ENCODE results near the gene ZNF608. TPM values are rescaled to one million over a fixed set of nuclear protein-coding genes. Genes with fewer than 3 reads are reported as not detected.

ZNF608 gene
- total RNA-seq, 2 experiments from 2014 or later, result not detected

- ATAC-seq (no peak), DNase-seq (no peak)
- Mint-ChIP-seq H3K9me3 (ENCODE audit: low read depth) (peaks cover 8% of the 10 kb centered on the region), H3K27ac (no peak overlapping the region), H3K27me3 (no peaks in the 10 kb centered on the region), H3K4me1 (no peaks in the 10 kb centered on the region), H3K4me3 (no peak overlapping the region), H3K36me3 (no peaks in the 10 kb centered on the region)
- CTCF ChIA-PET, result no interaction called here
Observed at GRCh38 chr5:124764992-124765611, 18.7 kb upstream of the ZNF608 start.

DNA sequence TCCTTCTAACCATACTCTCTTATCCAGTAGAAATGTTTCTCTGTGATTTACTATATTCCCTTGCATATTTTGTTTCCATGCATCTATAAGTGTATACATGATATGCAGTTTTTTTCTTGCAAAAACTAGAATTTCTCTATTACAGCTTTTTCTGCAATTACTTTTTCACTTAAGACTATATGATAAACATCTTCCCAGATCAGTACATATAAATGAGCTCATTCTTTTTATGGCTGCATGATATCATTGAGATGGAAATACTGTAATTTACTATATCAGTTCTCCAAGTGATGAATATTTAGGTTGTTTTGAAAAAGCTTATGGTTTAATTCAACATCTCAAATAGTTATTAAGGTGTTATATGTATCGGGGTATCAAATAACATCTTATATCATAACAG is 18.1 kb upstream of the ZNF608 start:
- DNase-seq, result no peak
- Mint-ChIP-seq H3K27me3 (no peaks in the 10 kb centered on the region), H3K36me3 (no peaks in the 10 kb centered on the region), H3K9me3 (ENCODE audit: low read depth) (peaks cover 8% of the 10 kb centered on the region), H3K4me3 (no peak overlapping the region), H3K27ac (no peak overlapping the region), H3K4me1 (no peaks in the 10 kb centered on the region)
- CTCF ChIA-PET, result no interaction called here
- ATAC-seq, result no peak

DNA sequence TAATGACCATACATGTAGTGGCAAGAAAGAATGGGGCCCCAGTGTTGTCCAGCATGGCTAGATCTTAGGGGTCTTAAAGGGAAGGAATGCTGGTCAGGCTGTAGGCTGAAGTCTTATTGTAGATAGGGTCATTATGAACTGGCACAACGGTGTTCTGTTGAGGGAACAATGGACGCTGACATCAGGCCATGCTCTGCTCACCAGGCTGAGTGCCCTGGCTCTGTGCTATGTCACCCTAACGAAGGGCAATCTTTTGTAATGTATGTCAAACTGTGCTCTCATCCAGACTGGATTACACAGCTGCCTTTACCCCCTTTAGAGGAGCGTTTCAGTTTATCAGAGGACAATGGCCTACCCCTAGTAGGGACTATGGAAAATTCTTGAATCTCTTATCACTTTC is 14.6 kb upstream of the ZNF608 start:
- ATAC-seq (no peak), DNase-seq (no peak)
- H3K27me3 Mint-ChIP-seq, result no peaks in the 10 kb centered on the region
- no peak overlapping the region for H3K4me3 Mint-ChIP-seq
- no peak overlapping the region for H3K27ac Mint-ChIP-seq
- H3K36me3 Mint-ChIP-seq, result no peaks in the 10 kb centered on the region
- peaks cover 3% of the 10 kb centered on the region for H3K9me3 Mint-ChIP-seq (ENCODE audit: low read depth)
- no peaks in the 10 kb centered on the region for H3K4me1 Mint-ChIP-seq
- CTCF ChIA-PET, result no interaction called here

DNA sequence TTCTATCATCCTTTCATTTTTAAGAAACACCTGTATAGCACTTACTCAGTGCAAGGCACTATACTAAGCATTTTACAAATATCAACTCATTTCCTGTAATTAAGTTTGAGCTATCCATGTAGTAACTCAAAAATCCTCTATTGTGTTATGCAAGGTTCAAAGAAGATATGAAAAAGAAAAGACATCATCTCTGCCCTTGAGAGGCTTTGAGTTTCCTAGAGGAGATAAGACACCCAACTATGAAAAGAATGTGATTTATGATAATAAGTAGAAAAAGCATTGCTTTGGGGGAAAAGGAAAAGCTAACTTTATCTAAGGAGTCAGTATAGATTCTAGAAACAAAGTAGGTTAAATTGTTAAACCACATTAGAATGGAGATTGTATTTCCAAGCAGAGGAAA is 14.2 kb upstream of the ZNF608 start:
- Mint-ChIP-seq H3K27ac (no peak overlapping the region), H3K4me1 (no peaks in the 10 kb centered on the region), H3K9me3 (ENCODE audit: low read depth) (peaks cover 3% of the 10 kb centered on the region), H3K36me3 (no peaks in the 10 kb centered on the region), H3K4me3 (no peak overlapping the region), H3K27me3 (no peaks in the 10 kb centered on the region)
- CTCF ChIA-PET, result no interaction called here
- no peak for DNase-seq
- no peak for ATAC-seq

GRCh38 chr5:124755565-124755964 is 9.1 kb upstream of the ZNF608 start:
- Mint-ChIP-seq H3K27me3 (no peaks in the 10 kb centered on the region), H3K4me3 (no peak overlapping the region), H3K4me1 (no peaks in the 10 kb centered on the region), H3K36me3 (no peaks in the 10 kb centered on the region), H3K9me3 (ENCODE audit: low read depth) (no peaks in the 10 kb centered on the region), H3K27ac (no peak overlapping the region)
- ATAC-seq (no peak), DNase-seq (no peak)
- CTCF ChIA-PET, result no interaction called here

DNA sequence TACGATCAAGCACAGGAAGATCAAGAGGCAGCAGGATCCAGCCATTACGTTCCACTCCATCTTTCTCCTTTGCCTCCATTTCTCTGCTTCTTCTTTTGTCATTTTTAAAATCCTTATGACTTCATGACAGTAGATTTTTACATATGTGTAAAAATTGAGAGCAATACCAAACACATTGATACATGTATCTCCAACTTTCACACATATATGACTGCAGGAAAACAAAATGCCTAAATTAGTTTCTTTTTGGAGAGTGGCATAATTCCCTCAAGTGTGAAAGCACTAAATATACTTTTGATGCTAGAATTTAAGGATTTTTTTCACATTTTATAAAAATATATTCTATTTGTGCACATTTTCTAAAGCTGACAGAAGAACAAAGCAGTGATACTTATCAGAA is 8.6 kb upstream of the ZNF608 start:
- no peak for DNase-seq
- CTCF ChIA-PET, result no interaction called here
- H3K36me3 Mint-ChIP-seq, result no peaks in the 10 kb centered on the region
- no peak overlapping the region for H3K27ac Mint-ChIP-seq
- no peaks in the 10 kb centered on the region for H3K9me3 Mint-ChIP-seq (ENCODE audit: low read depth)
- H3K4me3 Mint-ChIP-seq, result no peak overlapping the region
- H3K4me1 Mint-ChIP-seq, result no peaks in the 10 kb centered on the region
- ATAC-seq, result no peak
- no peaks in the 10 kb centered on the region for H3K27me3 Mint-ChIP-seq

DNA sequence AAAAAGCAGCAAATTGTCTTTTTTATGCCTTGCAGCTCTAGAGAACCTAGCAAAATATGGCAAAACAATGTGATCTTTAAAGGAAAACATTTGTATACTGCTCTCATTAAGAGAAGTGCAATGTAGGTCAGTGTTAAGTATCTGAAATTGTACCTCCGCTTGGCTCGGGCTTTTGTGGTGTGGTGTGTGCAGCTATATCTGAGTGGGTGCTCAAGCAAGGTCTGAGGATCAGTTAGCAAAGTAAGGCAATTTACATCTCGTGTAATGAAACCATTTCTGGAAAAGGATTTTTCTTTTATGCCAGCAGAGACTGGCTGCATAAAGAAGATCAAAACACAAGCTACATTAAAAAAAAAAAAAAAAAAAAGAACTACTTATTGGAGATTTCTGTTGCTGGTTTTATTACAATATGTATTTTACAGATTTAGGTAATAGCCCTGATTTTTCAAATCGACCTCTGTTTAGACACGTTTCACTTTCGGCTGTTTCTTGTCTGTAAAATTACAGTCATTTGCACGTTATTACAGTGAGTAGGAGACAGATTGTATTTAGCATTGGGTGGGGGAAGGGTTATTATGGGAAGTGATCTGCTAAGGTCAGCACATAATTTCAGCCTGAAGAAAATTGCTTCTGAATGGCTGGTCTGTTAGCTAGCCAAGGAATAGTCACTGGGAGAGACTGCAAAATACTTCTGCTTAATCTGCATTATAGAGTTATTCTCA is 7.9 kb upstream of the ZNF608 start:
- Mint-ChIP-seq H3K4me3 (no peak overlapping the region), H3K4me1 (no peaks in the 10 kb centered on the region), H3K27me3 (peaks cover under 1% of the 10 kb centered on the region), H3K36me3 (no peaks in the 10 kb centered on the region), H3K27ac (no peak overlapping the region), H3K9me3 (ENCODE audit: low read depth) (no peaks in the 10 kb centered on the region)
- DNase-seq (no peak), ATAC-seq (no peak)
- CTCF ChIA-PET, result no interaction called here

GRCh38 chr5:124752854-124753720 is 6.6 kb upstream of the ZNF608 start:
- no peaks in the 10 kb centered on the region for H3K4me1 Mint-ChIP-seq
- H3K4me3 Mint-ChIP-seq, result no peak overlapping the region
- H3K9me3 Mint-ChIP-seq (ENCODE audit: low read depth), result no peaks in the 10 kb centered on the region
- DNase-seq (no peak), ATAC-seq (no peak)
- peaks cover 11% of the 10 kb centered on the region for H3K27me3 Mint-ChIP-seq
- H3K36me3 Mint-ChIP-seq, result no peaks in the 10 kb centered on the region
- CTCF ChIA-PET, result no interaction called here
- no peak overlapping the region for H3K27ac Mint-ChIP-seq

DNA sequence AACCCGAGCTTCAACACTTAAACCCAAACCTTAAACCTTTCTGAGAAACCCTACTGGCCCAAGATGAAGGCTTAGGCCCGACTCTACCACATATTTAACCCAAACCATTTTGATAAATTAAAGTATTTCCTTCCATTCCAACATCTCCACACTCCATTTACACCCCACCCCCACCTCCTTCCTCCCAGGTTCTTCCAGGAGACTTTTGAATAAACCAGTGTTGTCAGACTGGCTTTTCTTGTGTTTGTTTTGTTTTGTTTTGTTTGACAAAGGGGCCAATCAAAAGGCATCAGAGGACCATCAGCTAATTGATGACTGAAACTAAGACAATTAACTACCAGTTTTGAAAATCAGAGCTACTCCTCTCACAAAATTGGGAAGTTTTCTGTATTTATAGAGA is 4.6 kb upstream of the ZNF608 start:
- CTCF ChIA-PET, result no interaction called here
- Mint-ChIP-seq H3K27me3 (peaks cover 32% of the 10 kb centered on the region), H3K4me3 (no peak overlapping the region), H3K4me1 (no peaks in the 10 kb centered on the region), H3K27ac (no peak overlapping the region), H3K9me3 (ENCODE audit: low read depth) (no peaks in the 10 kb centered on the region), H3K36me3 (no peaks in the 10 kb centered on the region)
- no peak for ATAC-seq
- DNase-seq, result no peak

- H3K9me3 Mint-ChIP-seq (ENCODE audit: low read depth), result no peaks in the 10 kb centered on the region
- ATAC-seq, result no peak
- DNase-seq, result no peak
Observed at GRCh38 chr5:124748687-124749594, 2.5 kb upstream of the ZNF608 start.

DNA sequence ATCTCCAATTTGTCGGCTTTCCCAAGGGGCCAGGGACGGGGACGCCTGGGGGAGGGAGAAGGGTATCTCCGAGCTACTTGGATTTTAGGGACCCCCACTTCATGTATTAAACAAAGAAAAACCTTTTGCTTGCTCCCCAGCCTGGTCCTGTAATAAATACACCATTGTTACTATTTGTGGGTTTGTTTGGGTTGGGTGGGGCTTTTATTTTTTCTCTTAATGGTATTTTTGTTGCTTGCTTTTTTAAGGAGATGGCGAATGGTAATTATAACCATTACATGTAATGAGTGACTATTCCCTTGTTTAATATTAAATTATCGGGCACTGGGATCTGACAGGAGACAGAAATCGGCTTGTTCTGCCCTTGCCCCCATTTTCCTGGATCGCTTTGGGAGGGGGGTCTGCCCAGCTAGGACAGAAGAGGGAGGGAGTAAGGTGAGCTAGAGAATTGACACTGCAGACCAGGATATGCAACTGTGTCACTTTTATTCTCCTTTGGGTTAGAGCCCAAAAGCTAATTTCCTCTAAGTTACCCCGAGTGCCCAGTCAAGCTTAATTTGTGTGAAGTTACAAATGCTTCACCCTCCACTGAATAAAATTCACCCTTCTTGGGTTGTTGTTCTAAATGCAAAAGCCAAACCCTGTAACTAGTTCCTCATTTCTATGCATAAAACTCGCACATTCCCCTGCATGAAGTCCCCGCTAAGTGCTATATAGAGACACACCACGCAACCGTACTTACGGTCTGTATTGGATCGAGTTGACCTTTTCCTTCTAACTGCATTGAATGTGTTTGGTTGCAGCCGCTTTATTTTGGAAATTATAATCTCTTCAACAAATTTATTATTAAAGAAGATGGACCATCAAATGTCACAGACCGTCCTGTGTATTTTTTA is 1.6 kb upstream of the ZNF608 start:
- no peak for ATAC-seq
- Mint-ChIP-seq H3K9me3 (ENCODE audit: low read depth) (no peaks in the 10 kb centered on the region), H3K27me3 (peaks cover 47% of the 10 kb centered on the region), H3K27ac (no peak overlapping the region), H3K36me3 (no peaks in the 10 kb centered on the region), H3K4me1 (no peaks in the 10 kb centered on the region), H3K4me3 (no peak overlapping the region)
- no peak for DNase-seq
- CTCF ChIA-PET, result no interaction called here

More at GRCh38 chr5:124748687-124749594, 2.5 kb upstream of the ZNF608 start:
- H3K36me3 Mint-ChIP-seq, result no peaks in the 10 kb centered on the region
- peaks cover 47% of the 10 kb centered on the region for H3K27me3 Mint-ChIP-seq
- no peak overlapping the region for H3K4me3 Mint-ChIP-seq
- CTCF ChIA-PET, result no interaction called here
- no peaks in the 10 kb centered on the region for H3K4me1 Mint-ChIP-seq
- no peak overlapping the region for H3K27ac Mint-ChIP-seq

DNA sequence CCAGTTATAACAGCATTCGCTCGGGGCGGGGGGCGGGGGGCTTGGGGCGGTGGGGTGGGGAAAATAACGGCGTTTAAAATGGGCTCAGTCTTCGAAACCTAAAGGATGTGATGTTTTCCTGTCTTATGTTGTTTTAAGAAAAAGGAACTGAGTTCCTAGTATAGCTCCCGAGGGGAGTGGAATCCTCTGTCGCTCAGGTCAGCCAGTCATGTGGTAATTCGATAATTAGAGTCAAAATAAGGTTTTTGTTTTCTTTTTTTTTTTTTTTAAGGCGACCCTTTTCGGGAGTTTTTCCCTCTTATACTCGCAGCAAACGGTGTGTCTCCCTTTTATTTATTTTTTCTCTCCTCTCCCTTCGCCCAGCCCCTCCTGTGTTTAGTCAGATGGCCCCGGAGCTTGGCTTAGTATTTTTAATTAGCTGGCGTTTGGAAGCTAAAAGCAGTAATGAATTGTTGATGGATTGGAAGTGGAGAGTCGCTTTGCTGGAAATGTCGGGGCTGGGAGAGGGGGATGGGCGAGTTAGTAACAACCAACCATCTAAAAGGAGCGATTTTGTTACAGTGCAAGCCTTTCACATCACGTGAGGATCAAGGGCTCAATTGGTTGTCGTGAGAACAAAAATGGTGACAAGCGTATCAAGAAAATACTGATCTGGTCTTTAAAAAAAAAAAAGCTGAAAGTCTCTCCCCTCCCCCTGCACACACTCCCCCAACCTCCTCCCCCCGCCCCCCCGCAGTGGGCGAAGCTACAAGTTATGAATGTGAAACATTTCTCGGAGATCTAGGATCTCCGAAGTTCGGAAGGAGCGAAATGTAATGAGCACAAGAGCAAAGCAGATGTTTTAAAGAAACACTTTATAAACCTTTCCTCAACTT is 714 bp upstream of the ZNF608 start:
- Mint-ChIP-seq H3K4me1 (no peaks in the 10 kb centered on the region), H3K9me3 (ENCODE audit: low read depth) (no peaks in the 10 kb centered on the region), H3K4me3 (no peak overlapping the region), H3K27ac (no peak overlapping the region), H3K27me3 (peaks cover 47% of the 10 kb centered on the region), H3K36me3 (no peaks in the 10 kb centered on the region)
- no peak for DNase-seq
- CTCF ChIA-PET, result interaction anchor here (0.7 kb wide), 1 partner anchor 74 kb away, joined by 3 read pairs; no protein-coding TSS in a partner anchor
- ATAC-seq, result no peak
